Stimulated activated CD4-positive, alpha-beta T cell treated with anti-CD3 and anti-CD28 coated beads, Interleukin-4, amount 100 ng/mL, for 1 hour (primary cell): ENCODE data around the gene PRMT6.
A peak's percentile ranks its signal among the peaks of the same experiment; 100 is the strongest.
"Not testable (repeated sequence)": the region's sequence is repeated elsewhere in the genome, so short reads cannot be mapped to it uniquely, and the experiment has no call there.

Source experiments
- DNase-seq: peaks from one replicate; pipeline ENCODE4 v3.0.0-alpha.2; 2020

The PRMT6 gene

DNA sequence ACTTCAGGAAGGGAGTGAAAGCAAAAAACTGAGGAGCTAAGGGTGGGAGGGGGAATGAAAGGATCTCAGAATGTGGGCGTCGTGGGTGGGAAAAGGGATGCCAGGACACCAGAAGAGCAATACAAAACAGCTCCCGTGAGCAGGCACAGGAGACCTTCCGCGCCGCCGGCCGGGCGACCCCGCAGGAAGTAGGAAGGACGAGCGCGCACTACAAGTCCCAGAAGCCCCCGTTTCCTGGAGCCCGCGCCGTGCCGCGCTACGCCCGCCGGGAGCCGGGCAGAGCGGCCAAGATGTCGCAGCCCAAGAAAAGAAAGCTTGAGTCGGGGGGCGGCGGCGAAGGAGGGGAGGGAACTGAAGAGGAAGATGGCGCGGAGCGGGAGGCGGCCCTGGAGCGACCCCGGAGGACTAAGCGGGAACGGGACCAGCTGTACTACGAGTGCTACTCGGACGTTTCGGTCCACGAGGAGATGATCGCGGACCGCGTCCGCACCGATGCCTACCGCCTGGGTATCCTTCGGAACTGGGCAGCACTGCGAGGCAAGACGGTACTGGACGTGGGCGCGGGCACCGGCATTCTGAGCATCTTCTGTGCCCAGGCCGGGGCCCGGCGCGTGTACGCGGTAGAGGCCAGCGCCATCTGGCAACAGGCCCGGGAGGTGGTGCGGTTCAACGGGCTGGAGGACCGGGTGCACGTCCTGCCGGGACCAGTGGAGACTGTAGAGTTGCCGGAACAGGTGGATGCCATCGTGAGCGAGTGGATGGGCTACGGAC is at the start of gene PRMT6:
Gene PRMT6 (plus strand): TSS at position 249 of the 771 bp plus-strand sequence. CDS start 42 bp downstream, at position 291.
- DNase-seq = peak; percentile 84

DNA sequence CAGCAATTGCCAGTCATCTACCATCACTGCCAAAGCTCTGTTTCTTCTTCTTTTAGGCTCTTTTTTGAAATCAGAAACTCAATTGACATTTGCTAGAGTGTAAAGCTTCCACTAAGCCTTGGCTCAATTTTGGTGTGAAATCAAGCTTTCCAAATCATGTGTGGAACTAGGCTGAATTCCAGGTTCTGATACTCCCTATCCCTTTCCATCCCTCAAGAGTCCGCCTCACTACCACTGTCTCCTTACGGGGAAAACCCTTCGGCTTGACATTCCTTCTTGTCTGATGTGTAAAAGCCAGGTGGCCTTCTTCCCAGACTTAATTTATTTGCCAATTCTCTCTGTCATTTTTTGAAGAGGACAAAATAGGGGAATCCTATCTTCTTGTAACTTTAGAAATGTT is 47.2 kb upstream of the PRMT6 start:
- no peak for DNase-seq

DNA sequence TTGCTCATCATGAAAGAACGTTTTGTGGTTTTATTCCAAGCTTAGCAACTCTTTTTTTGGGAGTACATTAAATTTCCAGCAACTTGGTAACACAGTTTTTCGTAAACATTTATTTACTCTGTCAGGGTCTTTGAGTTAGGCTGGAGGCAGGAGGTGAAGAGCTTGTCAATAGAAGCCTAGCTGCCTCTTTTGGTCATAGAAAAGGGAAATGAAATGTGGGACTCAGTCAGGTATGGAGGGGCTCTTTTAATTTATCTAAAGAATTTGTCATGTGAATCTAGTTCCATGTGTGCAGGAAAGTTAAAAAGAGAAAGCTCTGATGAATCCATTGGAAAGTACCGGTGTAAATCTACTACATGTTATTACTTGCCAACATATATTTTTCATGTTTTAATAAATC is 45.9 kb upstream of the PRMT6 start:
- DNase-seq = no peak

DNA sequence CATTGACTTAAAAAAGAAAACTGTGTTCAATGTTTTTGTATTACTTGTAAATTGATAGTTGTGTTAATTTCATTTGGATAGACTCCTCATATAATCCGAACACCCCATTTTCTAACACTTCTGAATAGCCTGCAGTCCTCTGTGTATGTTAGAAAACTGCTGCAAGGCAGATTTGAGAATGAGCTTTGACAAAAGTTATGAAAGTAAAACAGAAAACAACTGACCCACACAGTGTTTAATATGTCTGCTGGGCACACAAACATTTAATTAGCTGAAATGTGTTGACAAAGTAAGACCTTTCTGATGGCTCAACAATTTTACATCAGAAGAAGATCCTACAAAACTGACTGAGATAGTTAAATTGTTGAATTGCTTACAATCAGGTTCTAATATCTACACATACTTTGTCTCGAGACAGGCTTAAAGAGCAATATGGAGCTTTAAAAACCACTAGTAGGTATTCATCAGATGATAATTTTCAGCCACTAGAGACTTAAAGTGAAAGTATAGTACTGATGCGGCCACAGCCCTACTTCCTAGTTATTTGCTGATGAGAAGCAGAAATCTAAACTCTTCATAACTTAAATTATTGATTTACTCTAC is 40.0 kb upstream of the PRMT6 start:
- no peak for DNase-seq

DNA sequence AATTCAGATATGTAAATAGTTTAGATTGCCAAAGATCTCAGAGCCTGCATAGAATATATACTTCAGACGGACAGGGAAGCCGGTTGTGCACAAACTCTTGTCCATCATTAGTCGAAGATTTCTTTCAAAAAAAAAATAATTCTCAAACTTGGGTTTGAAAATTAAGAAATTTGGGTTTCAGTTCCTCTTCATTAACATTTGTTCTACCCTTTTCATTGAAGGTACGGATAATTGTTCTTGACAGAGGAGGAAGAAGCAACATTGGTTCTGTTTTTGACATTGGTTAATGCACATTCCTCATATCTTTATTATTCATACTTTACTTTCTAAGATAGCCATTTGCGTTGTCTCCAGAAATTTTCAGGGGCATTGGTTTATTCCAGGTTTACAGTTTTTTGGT is 38.0 kb upstream of the PRMT6 start:
- no peak for DNase-seq

DNA sequence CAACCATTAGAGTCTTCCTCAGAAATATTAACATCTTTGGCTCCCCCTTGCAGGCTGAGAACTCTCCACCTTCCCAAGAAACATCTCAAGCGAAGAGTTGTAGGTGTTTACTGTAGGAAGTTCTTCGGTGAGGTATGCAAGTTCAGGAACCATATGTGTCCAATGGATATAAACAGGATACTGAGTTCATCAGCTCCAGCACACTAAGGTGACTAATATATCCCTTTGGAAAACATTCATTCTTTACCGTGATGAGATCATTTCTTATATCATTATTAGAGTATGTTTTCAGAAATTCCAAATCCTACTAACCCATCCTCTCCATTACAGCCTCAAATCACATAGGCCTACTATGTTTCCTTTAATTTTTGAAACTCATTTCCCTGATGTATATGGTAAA is 37.3 kb upstream of the PRMT6 start:
- DNase-seq = no peak

DNA sequence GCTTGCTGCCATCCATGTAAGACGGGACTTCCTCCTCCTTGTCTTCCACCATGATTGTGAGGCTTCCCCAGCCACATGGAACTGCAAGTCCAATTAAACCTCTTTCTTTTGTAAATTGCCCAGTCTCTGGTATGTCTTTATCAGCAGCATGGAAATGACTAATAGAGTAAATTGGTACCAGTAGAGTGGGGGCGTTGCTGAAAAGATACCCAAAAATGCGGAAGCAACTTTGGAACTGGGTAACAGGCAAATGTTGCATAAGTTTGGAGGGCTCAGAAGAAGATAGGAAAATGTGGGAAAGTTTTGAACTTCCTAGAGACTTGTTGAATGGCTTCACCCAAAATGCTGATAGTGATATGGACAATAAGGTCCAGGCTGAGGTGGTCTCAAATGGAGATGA is 17.6 kb upstream of the PRMT6 start:
- not testable (repeated sequence) for DNase-seq

DNA sequence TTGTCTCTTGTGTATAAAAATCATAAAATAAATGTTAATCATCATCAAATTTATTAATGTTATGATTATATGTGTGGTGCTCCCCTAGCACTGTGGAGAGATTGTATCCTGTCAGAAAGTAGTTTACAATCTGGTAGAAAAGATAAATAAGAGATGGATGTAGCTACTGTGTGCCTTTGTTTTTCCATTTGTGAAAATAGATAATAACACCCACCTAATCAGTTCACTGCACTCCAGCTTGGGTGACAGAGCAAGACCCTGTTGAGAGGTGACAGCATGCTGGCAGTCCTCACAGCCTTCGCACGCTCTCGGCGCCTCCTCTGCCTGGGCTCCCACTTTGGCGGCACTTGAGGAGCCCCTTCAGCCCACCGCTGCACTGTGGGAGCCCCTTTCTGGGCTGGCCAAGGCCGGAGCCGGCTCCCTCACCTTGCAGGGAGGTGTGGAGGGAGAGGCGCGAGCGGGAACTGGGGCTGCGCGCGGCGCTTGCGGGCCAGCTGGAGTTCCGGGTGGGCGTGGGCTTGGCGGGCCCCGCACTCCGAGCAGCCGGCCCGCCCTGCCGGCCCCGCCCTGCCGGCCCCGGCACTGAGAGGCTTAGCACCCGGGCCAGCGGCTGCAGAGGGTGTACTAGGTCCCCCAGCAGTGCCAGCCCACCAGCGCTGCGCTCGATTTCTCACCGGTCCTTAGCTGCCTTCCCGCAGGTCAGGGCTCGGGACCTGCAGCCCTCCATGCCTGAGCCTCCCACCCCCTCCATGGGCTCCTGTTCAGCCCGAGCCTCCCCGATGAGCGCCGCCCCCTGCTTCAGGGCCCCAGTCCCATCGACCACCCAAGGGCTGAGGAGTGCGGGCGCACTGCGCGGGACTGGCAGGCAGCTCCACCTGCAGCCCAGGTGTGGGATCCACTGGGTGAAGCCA is 11.9 kb upstream of the PRMT6 start:
- not testable (repeated sequence) for DNase-seq

DNA sequence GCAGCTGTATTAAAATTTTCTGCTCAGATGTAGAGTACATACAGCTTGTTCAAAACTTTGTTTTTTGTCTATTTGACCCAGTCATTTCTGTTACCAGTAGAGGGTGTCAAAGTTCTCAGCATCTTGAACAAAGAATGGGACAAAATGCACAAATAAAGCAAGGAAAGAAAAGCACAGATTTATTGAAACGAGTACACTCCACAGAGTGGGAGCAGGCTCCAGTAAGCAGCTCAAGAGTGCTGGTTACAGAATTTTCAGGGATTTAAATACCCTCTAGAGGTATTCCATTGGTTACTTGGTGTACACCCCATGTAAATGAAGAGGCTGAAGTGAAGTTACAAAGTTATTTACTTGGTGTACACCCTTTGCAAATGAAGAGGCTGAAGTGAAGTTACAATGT is 8.9 kb upstream of the PRMT6 start:
- DNase-seq = no peak

DNA sequence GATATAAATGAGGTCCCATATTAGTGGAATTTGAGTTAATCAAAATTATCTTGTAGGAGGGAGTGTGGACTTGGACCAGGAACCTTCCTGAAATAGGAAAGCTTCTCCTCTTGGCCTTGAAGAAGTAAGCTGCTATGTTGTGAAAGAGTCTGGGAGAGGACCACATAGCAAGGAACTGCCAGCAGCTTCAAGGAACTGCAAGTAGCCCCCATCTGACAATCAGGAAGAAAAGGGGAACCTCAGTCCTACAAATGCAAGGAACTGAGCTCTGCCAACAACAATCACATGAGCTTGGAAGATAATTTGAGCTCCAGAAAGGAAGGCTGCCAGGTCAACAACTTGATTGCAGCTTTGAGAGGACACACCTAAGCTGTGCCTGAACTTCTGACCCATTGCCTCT is 8.2 kb upstream of the PRMT6 start:
- no peak for DNase-seq

DNA sequence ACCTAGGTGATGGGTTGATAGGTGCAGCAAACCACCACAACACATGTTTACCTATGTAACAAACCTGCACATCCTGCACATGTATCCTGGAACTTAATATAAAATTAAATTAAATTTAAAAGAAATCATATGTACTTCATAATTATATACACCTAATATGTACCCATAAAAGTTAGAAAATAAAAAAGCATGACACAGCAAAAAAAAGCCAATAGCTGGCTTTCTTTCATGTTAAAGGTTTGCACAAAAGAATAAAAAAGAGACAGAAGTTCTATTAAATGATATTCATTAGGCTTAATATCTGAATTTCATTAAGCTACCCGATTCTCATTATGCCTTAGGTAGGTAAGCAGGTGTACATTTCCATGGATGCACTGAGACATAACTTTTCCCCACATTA is 5.2 kb upstream of the PRMT6 start:
- no peak for DNase-seq

DNA sequence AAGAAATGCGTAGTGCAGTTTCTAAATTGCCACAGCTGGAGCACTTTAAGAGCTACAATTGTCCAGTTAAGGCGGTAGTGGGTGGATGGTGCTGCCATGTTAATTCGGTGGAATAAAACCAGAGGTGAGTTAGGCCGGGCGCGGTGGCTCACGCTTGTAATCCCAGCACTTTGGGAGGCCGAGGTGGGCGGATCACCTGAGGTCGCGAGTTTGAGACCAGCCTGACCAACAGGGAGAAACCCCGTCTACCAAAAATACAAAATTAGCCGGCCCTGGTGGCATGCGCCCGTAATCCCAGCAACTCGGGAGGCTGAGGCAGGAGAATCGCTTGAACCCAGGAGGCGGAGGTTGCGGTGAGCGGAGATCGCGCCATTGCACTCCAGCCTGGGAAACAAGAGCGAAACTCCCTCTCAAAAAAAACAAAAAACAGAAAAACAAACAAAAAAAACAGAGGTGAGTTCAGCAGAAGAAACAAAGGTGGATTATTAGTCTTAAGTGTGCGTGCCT is 502 bp upstream of the PRMT6 start:
- not testable (repeated sequence) for DNase-seq

DNA sequence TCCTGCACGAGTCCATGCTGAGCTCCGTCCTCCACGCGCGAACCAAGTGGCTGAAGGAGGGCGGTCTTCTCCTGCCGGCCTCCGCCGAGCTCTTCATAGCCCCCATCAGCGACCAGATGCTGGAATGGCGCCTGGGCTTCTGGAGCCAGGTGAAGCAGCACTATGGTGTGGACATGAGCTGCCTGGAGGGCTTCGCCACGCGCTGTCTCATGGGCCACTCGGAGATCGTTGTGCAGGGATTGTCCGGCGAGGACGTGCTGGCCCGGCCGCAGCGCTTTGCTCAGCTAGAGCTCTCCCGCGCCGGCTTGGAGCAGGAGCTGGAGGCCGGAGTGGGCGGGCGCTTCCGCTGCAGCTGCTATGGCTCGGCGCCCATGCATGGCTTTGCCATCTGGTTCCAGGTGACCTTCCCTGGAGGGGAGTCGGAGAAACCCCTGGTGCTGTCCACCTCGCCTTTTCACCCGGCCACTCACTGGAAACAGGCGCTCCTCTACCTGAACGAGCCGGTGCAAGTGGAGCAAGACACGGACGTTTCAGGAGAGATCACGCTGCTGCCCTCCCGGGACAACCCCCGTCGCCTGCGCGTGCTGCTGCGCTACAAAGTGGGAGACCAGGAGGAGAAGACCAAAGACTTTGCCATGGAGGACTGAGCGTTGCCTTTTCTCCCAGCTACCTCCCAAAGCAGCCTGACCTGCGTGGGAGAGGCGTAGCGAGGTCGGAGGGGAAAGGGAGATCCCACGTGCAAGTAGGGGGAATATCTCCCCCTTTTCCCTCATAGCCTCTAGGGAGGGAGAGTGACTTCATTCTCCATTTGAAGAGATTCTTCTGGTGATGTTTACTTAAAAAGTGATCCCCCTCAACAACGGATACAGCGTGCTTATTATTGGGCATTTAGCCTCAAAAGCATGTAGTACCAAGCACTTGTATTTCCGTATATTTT is 991 bp downstream of the PRMT6 start:
- DNase-seq = peak; percentile 60

DNA sequence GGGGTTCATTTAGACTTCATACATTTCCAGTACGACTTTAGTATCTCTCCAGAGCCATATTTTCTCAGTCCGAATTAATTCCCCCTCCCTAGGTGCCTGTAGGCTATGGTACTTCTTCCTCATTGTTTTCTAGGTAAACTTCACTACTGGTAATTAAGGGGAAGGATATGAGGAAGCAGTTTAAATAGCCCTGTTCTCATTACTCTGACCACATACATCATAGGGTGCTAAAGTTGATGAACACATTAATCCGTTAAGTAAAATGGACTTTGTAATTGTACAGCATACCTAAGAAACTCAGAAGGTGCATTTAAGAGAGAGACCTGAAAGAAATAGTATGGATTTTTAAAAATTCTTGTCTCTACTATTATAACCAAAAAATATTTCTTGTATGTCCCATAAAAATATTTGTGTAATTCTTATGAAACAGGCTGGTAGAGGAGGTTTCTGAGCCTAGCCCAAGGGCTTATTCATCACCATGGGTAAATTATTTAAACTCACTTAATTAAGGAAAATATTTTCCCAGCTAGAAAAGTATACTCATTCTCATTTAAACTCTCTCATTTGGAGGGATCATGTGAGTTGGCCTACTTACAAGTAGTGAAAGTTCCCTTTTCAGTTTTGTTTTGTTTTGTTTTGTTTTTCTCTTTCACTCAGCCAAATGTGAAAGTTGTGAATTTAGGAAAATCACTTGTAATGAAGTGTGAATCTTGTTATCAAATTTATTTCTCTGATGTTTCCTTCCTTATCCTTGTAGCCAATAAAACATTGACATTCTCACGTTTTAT is 2.0 kb downstream of the PRMT6 start:
- DNase-seq = no peak

DNA sequence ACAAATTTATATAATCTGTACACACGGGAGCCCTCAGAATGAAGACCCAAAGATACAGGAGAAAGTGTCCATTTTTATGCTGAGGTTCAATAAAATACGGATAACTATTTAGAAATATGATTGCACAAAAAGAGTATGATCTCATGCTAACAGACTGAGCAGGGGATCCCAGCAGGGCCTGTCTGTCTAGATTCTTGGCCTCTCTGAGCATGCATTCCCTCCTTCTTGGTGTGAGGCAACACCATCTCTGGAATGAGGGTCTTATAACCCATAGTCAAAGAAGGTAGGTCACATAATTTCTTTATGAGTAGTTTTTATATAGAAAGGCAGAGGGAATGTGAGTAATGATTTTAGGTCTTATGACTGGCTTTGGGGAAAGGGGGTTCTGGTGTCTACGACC is 5.4 kb downstream of the PRMT6 start:
- no peak for DNase-seq

DNA sequence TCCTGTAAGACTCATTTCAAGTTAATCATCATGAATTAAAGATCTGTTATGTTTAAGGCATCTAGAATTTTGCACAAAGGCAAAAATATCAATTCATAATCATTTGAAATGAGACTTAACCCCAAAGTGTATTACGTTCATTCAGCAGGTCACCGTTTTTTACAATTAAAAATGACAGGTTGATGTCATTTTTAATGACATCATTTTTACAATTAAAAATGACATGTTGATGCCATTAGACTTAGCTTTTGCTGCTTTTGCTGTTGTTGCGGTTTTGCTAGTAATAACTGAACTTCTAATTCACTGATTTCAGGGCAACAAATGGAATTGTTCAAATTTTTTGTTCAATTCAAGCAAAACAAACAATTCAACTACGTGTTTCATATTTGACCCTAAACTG is 17.0 kb downstream of the PRMT6 start:
- no peak for DNase-seq

DNA sequence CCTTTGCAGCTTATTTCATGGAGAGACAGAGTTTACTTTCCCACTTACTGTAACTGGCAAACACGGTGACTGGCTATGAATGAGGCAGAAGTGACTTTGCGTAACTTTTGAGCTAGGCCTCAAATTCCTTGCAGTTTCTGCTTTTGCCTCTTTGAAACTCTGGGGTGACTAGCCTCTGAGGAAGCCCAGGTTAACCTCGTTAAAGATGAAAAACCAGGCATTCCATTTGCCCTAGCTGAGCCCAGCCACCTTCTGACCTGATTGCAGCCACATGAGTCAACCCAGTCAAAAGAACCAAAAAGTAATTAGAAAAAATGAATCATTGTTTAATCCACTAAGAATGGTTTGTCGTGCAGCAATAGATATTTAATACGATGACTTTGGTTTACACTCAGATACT is 20.4 kb downstream of the PRMT6 start:
- DNase-seq = no peak

DNA sequence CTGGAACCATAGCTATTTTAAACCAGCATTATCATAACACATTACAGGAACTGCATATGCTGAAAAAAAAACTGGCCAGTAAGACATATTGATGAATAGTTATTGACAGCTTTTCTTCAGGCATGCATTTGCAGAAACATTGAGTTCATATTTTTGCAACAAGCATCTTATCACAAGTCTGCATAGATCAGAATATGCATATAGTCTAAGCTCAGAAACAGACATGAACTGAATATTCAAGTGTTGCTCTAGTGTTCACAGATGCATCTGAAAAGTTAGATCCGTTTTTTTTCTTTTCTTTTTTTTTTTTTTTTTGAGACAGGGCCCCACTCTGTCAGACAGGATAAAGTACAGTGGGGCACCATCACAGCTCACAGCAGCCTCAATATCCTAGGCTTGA is 22.8 kb downstream of the PRMT6 start:
- DNase-seq = no peak

DNA sequence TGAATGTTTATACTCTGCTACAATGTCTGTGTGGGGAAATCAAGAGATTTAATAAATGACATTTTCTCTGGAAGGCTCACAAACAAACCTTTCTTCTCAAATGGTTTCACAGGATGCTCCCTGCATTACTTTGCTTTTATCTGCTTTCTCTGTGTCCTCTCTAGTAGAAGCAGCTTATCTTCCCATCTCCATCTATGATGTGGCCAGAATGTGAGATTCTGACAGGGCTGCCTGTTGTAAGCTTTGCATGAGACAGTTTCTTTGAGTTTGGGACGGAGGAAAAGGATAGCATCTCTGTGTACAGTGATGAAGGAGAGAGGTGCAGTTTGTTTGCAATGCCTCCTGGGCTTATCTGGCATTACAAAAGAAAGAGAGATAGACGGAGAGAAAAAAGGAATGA is 24.6 kb downstream of the PRMT6 start:
- DNase-seq = no peak

DNA sequence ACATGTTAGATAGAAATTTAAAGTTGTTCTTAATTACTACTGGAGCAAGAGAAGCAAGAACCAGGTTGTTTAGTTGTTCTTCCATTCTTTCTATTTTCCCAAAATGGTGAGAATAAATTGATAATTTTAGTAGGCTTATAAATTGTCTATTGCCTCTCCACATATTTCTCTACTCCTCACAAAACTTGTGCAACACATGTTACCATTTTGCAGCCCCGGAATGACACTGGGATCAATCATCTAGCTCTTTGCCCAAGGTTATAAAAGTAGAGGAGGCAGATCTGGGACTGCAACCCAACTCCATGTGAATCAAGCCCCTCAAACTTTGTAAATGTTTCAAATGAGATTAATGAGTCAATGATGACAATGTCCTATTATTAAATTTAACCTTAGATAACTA is 34.9 kb downstream of the PRMT6 start:
- DNase-seq = no peak

DNA sequence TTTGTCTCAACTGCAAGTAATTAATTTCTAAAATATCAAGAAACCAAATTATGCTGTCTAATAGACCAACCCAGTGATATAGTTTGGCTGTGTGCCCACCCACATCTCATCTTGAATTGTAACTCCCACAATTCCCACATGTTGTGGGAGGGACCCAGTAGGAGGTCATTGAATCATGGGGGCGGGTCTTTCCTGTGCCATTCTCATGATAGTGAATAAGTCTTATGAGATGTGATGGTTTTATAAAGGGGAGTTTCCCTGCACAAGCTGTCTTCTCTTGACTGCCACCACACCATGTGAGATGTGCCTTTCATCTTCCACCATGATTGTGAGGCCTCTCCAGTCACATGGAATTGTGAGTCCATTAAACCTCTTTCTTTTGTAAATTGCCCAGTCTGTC is 36.9 kb downstream of the PRMT6 start:
- DNase-seq = not testable (repeated sequence)

DNA sequence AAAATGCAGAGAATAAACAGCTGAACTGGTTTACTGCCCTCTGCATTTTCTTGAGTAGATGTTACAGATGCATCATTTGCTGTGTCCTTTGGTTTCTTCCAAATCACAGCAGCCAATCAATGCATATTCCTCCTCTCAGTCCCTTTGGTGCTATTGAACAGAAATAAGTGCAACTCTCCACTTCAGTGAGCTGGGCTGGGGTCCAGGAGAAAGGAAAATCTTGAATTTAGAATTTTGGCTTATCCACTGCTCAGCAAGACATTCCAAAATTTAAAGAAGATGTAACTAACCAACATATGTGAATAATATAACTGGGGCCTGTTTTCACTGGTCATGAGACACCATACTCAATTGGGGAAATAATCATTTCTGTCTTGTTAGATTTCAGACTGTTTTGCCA is 39.2 kb downstream of the PRMT6 start:
- DNase-seq = no peak
